NCI-H524 (cell line): Measurements from ENCODE around the gene TANK.
A peak's percentile ranks its signal among the peaks of the same experiment; 100 is the strongest.

ENCODE experiments used
- DNase-seq, 2 experiments: peaks; one replicate each; lab custom pipeline; 2025; lab: John Stamatoyannopoulos, UW

TANK gene

GRCh38 chr2:161232571-161232970, 72.3 kb downstream of the TANK start:
- DNase-seq, result peak in 1 of 2 experiments; percentile 17

- DNase-seq, result no peak
Observed at GRCh38 chr2:161233858-161234431, 73.7 kb downstream of the TANK start.

GRCh38 chr2:161234627-161235026, 74.4 kb downstream of the TANK start:
- no peak for DNase-seq

- DNase-seq, result peak; percentile 66 to 78
Observed at GRCh38 chr2:161237392-161238264, 77.4 kb downstream of the TANK start.

- peak in 1 of 2 experiments; percentile 23 for DNase-seq
Observed at GRCh38 chr2:161238265-161238559, 78.0 kb downstream of the TANK start.

GRCh38 chr2:161238560-161239325, 78.5 kb downstream of the TANK start:
- DNase-seq, result peak; percentile 25 to 78

- no peak for DNase-seq
Observed at GRCh38 chr2:161239326-161240109, 79.3 kb downstream of the TANK start.

- DNase-seq, result no peak
Observed at GRCh38 chr2:161241894-161242293, 81.7 kb downstream of the TANK start.

GRCh38 chr2:161243312-161243711, 83.1 kb downstream of the TANK start:
- no peak for DNase-seq

- DNase-seq, result no peak
Observed at GRCh38 chr2:161243905-161244304, 83.7 kb downstream of the TANK start.

GRCh38 chr2:161244387-161245260, 84.4 kb downstream of the TANK start:
- peak in 1 of 2 experiments; percentile 18 for DNase-seq

GRCh38 chr2:161245261-161245553, 85.0 kb downstream of the TANK start:
- DNase-seq, result no peak

GRCh38 chr2:161245671-161246070, 85.4 kb downstream of the TANK start:
- DNase-seq, result no peak

GRCh38 chr2:161246281-161246680, 86.1 kb downstream of the TANK start:
- peak in 1 of 2 experiments; percentile 27 for DNase-seq

GRCh38 chr2:161250864-161251436, 90.7 kb downstream of the TANK start:
- DNase-seq, result peak; percentile 63 to 69

GRCh38 chr2:161257123-161257952, 97.1 kb downstream of the TANK start:
- no peak for DNase-seq

- no peak for DNase-seq
Observed at GRCh38 chr2:161265874-161266273, 105.6 kb downstream of the TANK start.

GRCh38 chr2:161269111-161269510, 108.9 kb downstream of the TANK start:
- DNase-seq, result no peak

GRCh38 chr2:161273038-161273760, 113.0 kb downstream of the TANK start:
- peak; percentile 1 to 52 for DNase-seq
